PFSK-1 (cell line): ENCODE data around the gene XRCC1.

Experiments
- FOXP2 ChIP-seq: optimal IDR thresholded peaks from 2 replicates; pipeline ENCODE3; 2011; ENCODE audit warnings: borderline replicate concordance, control low read depth, inconsistent platforms; ENCODE audit not compliant: insufficient read depth; ENCODE audit errors: extremely low read length, extremely low read depth
- POLR2AphosphoS5 ChIP-seq: IDR thresholded peaks from 2 replicates; pipeline ENCODE4 v1.6.1; 2012; ENCODE audit warnings: low read depth, mild to moderate bottlenecking, control low read depth, low read length, moderate library complexity
- REST ChIP-seq, 2 experiments: IDR thresholded peaks; 2 replicates each; pipeline versions ENCODE4 v1.6.1 to v1.8.0; 2011 to 2012; ENCODE audit warnings: low read depth in 2 of 2, low read length in 2 of 2, control low read depth in 1 of 2, inconsistent platforms in 1 of 2, mild to moderate bottlenecking in 1 of 2, moderate library complexity in 1 of 2; ENCODE audit not compliant: insufficient read depth in 1 of 2
- SIN3A ChIP-seq: IDR thresholded peaks from 2 replicates; pipeline ENCODE4 v1.6.1; 2012; ENCODE audit warnings: mild to moderate bottlenecking, low read length, moderate library complexity, borderline replicate concordance; ENCODE audit not compliant: insufficient read depth
- TAF1 ChIP-seq: IDR thresholded peaks from 2 replicates; pipeline ENCODE4 v1.6.1; 2012; ENCODE audit warnings: low read length, control low read depth, borderline replicate concordance; ENCODE audit not compliant: insufficient read depth

The XRCC1 gene

GRCh38 chr19:43599635-43600295 is 24.4 kb upstream of the XRCC1 start:
- no peak for TF ChIP-seq POLR2AphosphoS5
- TF ChIP-seq SIN3A: no peak
- no peak for TF ChIP-seq REST (IDR thresholded peaks at IDR 0.05; ENCODE audit: insufficient read depth in 1 of 2, low read depth in 2 of 2, low read length in 2 of 2)
- TF ChIP-seq TAF1: no peak
- TF ChIP-seq FOXP2: no peak

GRCh38 chr19:43598445-43599240 is 23.3 kb upstream of the XRCC1 start:
- TF ChIP-seq POLR2AphosphoS5 (no peak), FOXP2 (no peak), TAF1 (no peak), SIN3A (no peak), REST (IDR thresholded peaks at IDR 0.05; ENCODE audit: insufficient read depth in 1 of 2, low read depth in 2 of 2, low read length in 2 of 2) (no peak)

GRCh38 chr19:43597876-43598275 is 22.5 kb upstream of the XRCC1 start:
- TF ChIP-seq REST (IDR thresholded peaks at IDR 0.05; ENCODE audit: insufficient read depth in 1 of 2, low read depth in 2 of 2, low read length in 2 of 2): no peak
- TF ChIP-seq FOXP2: no peak
- TF ChIP-seq TAF1: no peak
- no peak for TF ChIP-seq POLR2AphosphoS5
- no peak for TF ChIP-seq SIN3A

GRCh38 chr19:43596842-43597461 is 21.6 kb upstream of the XRCC1 start:
- TF ChIP-seq SIN3A: no peak
- no peak for TF ChIP-seq POLR2AphosphoS5
- TF ChIP-seq REST (IDR thresholded peaks at IDR 0.05; ENCODE audit: insufficient read depth in 1 of 2, low read depth in 2 of 2, low read length in 2 of 2): no peak
- no peak for TF ChIP-seq TAF1
- TF ChIP-seq FOXP2: no peak
